H1 (cell line): Measurements from ENCODE around the gene PAPSS2. TPM values are rescaled to one million over a fixed set of nuclear protein-coding genes. Genes with fewer than 3 reads are reported as not detected.

Source experiments
- CTCF ChIA-PET: fragments of 300-600 bp; sonication (Branson Sonifier 250); formaldehyde crosslinking; loops from one replicate; lab custom pipeline; 2021; ENCODE audit not compliant: partially characterized antibody; lab: Charles Lee
- POLR2A ChIA-PET: fragments of 300-600 bp; sonication (Branson Sonifier 250); formaldehyde crosslinking; loops from one replicate; lab custom pipeline; 2021; ENCODE audit warnings: inconsistent platforms; ENCODE audit not compliant: partially characterized antibody; lab: Charles Lee
- DNase-seq, 2 experiments: peaks; one replicate each; pipeline versions ENCODE4 v3.0.0 to v3.0.0-alpha.2; 2010 to 2022; ENCODE audit warnings: low spot score in 2 of 2, low read depth in 1 of 2, mixed read lengths in 1 of 2
- FAIRE-seq: peaks from 2 replicates; lab custom pipeline; 2011; peaks lifted over from hg19 to GRCh38; lab: Jason Lieb, UNC
- H2AFZ ChIP-seq: 2 replicates; pipeline ENCODE4 v1.8.1; 2012; ENCODE audit warnings: low read length, inconsistent platforms
- H2AK5ac ChIP-seq: 2 replicates; pipeline ENCODE4 v1.6.1; 2013; ENCODE audit warnings: low read depth, low read length
- H2BK120ac ChIP-seq: replicated peaks from 2 replicates; pipeline ENCODE3; 2013; ENCODE audit warnings: low read depth, low read length, inconsistent platforms
- H2BK12ac ChIP-seq: 2 replicates; pipeline ENCODE4 v1.6.1; 2013; ENCODE audit warnings: low read depth, low read length
- H2BK15ac ChIP-seq: 2 replicates; pipeline ENCODE4 v1.6.1; 2013; ENCODE audit warnings: low read length
- H2BK20ac ChIP-seq: 2 replicates; pipeline ENCODE4 v1.6.1; 2013; ENCODE audit warnings: low read length
- H2BK5ac ChIP-seq: 2 replicates; pipeline ENCODE4 v1.6.1; 2013; ENCODE audit warnings: low read depth, low read length
- H3K14ac ChIP-seq: 2 replicates; pipeline ENCODE4 v1.6.1; 2013; ENCODE audit warnings: inconsistent platforms; ENCODE audit not compliant: insufficient read length
- H3K18ac ChIP-seq: 2 replicates; pipeline ENCODE4 v1.6.1; 2013; ENCODE audit warnings: low read length; ENCODE audit errors: extremely low read depth
- H3K23ac ChIP-seq: 2 replicates; pipeline ENCODE4 v1.6.1; 2013; ENCODE audit warnings: inconsistent platforms; ENCODE audit not compliant: insufficient read length
- H3K23me2 ChIP-seq: 2 replicates; pipeline ENCODE4 v1.6.1; 2013; ENCODE audit warnings: low read depth, low read length
- H3K27ac ChIP-seq: 2 replicates; pipeline ENCODE4 v1.6.1; 2011; ENCODE audit warnings: low read depth, low read length, inconsistent platforms
- H3K27me3 ChIP-seq, 4 experiments: replicated peaks in 1 of 4; 1 replicate in 1 of 4; 2 replicates in 3 of 4; pipeline versions ENCODE4 v1.6.1 to v1.8.1; 2011 to 2013; ENCODE audit warnings: low read length in 3 of 4, mild to moderate bottlenecking in 3 of 4, inconsistent platforms in 2 of 4, mixed read lengths in 2 of 4, moderate library complexity in 1 of 4; ENCODE audit not compliant: control insufficient read depth in 3 of 4, insufficient read depth in 3 of 4; ENCODE audit errors: extremely low read depth in 1 of 4
- H3K36me3 ChIP-seq, 4 experiments: 2 replicates each; pipeline versions ENCODE4 v1.6.1 to v1.8.1; 2011 to 2013; ENCODE audit warnings: mild to moderate bottlenecking in 4 of 4, low read length in 3 of 4, moderate library complexity in 2 of 4, control low read depth in 1 of 4, inconsistent platforms in 1 of 4; ENCODE audit not compliant: insufficient read depth in 4 of 4, control insufficient read depth in 2 of 4
- H3K4ac ChIP-seq: replicated peaks from 2 replicates; pipeline ENCODE3; 2013; ENCODE audit warnings: low read length, low read depth, mixed read lengths, inconsistent platforms; ENCODE audit not compliant: insufficient read length
- H3K4me1 ChIP-seq, 4 experiments: replicated peaks in 1 of 4; 1 replicate in 1 of 4; 2 replicates in 3 of 4; pipeline versions ENCODE4 v1.6.1 to v1.8.1; 2011 to 2013; ENCODE audit warnings: low read length in 3 of 4, inconsistent platforms in 2 of 4, mixed read lengths in 1 of 4; ENCODE audit not compliant: insufficient read depth in 4 of 4, control insufficient read depth in 3 of 4
- H3K4me2 ChIP-seq, 2 experiments: 2 replicates each; pipeline versions ENCODE4 v1.6.1 to v1.8.1; 2011 to 2013; ENCODE audit warnings: low read depth in 2 of 2, low read length in 2 of 2, control low read depth in 1 of 2, inconsistent platforms in 1 of 2, mild to moderate bottlenecking in 1 of 2; ENCODE audit not compliant: insufficient read depth in 1 of 2
- H3K4me3 ChIP-seq, 4 experiments: fragments of 200-600, 300-600 bp in 1 of 4; sonication (generic), shearing (Covaris generic), sonication (Bioruptor Twin) in 1 of 4; 2 replicates each; pipeline versions ENCODE4 v1.5.1 to v1.8.1; 2011 to 2016; ENCODE audit warnings: low read length in 4 of 4, low read depth in 3 of 4, control low read depth in 2 of 4, inconsistent platforms in 2 of 4, mild to moderate bottlenecking in 2 of 4, mixed read lengths in 1 of 4, moderate library complexity in 1 of 4; ENCODE audit not compliant: insufficient read depth in 2 of 4; ENCODE audit errors: extremely low read depth in 1 of 4
- H3K56ac ChIP-seq: replicated peaks from 2 replicates; pipeline ENCODE3; 2013; ENCODE audit warnings: low read depth, mild to moderate bottlenecking, mixed read lengths, low read length, inconsistent platforms; ENCODE audit not compliant: insufficient read length
- H3K79me1 ChIP-seq: 2 replicates; pipeline ENCODE4 v1.6.1; 2013; ENCODE audit warnings: low read depth, low read length, control low read depth
- H3K79me2 ChIP-seq, 2 experiments: 2 replicates each; pipeline versions ENCODE4 v1.6.1 to v1.8.1; 2012 to 2013; ENCODE audit warnings: low read length in 2 of 2, mild to moderate bottlenecking in 2 of 2, inconsistent platforms in 1 of 2; ENCODE audit not compliant: insufficient read depth in 2 of 2, control insufficient read depth in 1 of 2
- H3K9ac ChIP-seq, 4 experiments: replicated peaks in 1 of 4; 1 replicate in 1 of 4; 2 replicates in 3 of 4; pipeline versions ENCODE4 v1.6.1 to v1.8.1; 2011 to 2013; ENCODE audit warnings: low read depth in 3 of 4, low read length in 3 of 4, control low read depth in 2 of 4, mild to moderate bottlenecking in 2 of 4, moderate library complexity in 2 of 4, inconsistent platforms in 1 of 4; ENCODE audit errors: extremely low read depth in 1 of 4
- H3K9me3 ChIP-seq, 2 experiments: 2 replicates each; pipeline versions ENCODE4 v1.6.1 to v1.8.1; 2012 to 2013; ENCODE audit warnings: mild to moderate bottlenecking in 2 of 2, moderate library complexity in 2 of 2, control low read depth in 1 of 2, inconsistent platforms in 1 of 2, low read depth in 1 of 2, low read length in 1 of 2, mixed read lengths in 1 of 2; ENCODE audit not compliant: insufficient read depth in 2 of 2
- H4K20me1 ChIP-seq, 2 experiments: replicated peaks in 1 of 2; 2 replicates each; pipeline versions ENCODE3 to v1.8.1; 2011 to 2013; ENCODE audit warnings: inconsistent platforms in 2 of 2, low read length in 2 of 2, mild to moderate bottlenecking in 1 of 2; ENCODE audit not compliant: insufficient read depth in 2 of 2, control insufficient read depth in 1 of 2
- H4K5ac ChIP-seq: 2 replicates; pipeline ENCODE4 v1.6.1; 2013; ENCODE audit warnings: low read length, low read depth, mixed read lengths, inconsistent platforms; ENCODE audit not compliant: insufficient read length
- H4K8ac ChIP-seq: 2 replicates; pipeline ENCODE4 v1.8.0; 2013; ENCODE audit warnings: mild to moderate bottlenecking, moderate library complexity, low read length, inconsistent platforms; ENCODE audit not compliant: insufficient read depth; ENCODE audit errors: extremely low read depth
- H4K91ac ChIP-seq: replicated peaks from 2 replicates; pipeline ENCODE3; 2013; ENCODE audit warnings: low read length, mixed read lengths, inconsistent platforms; ENCODE audit not compliant: insufficient read length
- GABPA ChIP-seq: IDR thresholded peaks from 2 replicates; pipeline ENCODE4 v1.6.1; 2011; ENCODE audit warnings: mild to moderate bottlenecking, low read length, moderate library complexity, borderline replicate concordance; ENCODE audit not compliant: insufficient read depth
- POLR2A ChIP-seq, 2 experiments: IDR thresholded peaks; 1 replicate in 1 of 2; 2 replicates in 1 of 2; pipeline ENCODE4 v1.6.1; 2011; ENCODE audit warnings: low read depth in 2 of 2, low read length in 2 of 2, mild to moderate bottlenecking in 2 of 2; ENCODE audit errors: control extremely low read depth in 1 of 2
- SP2 ChIP-seq: IDR thresholded peaks from 2 replicates; pipeline ENCODE4 v1.6.1; 2012; ENCODE audit warnings: mild to moderate bottlenecking, low read length, inconsistent platforms
- WGBS, 2 experiments: shearing (Covaris generic) in 1 of 2; methylation state at CpG; one replicate each; pipeline versions ENCODE4 v1.1.6 to v1.1.7; 2013 to 2015; ENCODE audit warnings: low lambda C conversion rate in 2 of 2, mixed read lengths in 2 of 2, inconsistent platforms in 1 of 2, low coverage in 1 of 2, missing lambda C conversion rate in 1 of 2; ENCODE audit not compliant: insufficient replicate concordance in 2 of 2, insufficient coverage in 1 of 2, insufficient read length in 1 of 2; ENCODE audit errors: extremely low coverage in 1 of 2, missing lambda C conversion rate in 1 of 2; 5-methylcytosine and 5-hydroxymethylcytosine counted together
- polyA plus RNA-seq, 7 experiments: library from polyadenylated mRNA; depleted of rRNA in 3 of 7; stranded (reverse) in 5 of 7; unstranded in 2 of 7; fragments of >200 nt in 5 of 7; fragments of 200-250 nt in 2 of 7; gene quantifications; 1 replicate in 5 of 7; 2 replicates in 1 of 7; 4 replicates in 1 of 7; pipeline versions ENCODE4 v1.2.1 to v1.2.3, GENCODE V29; 2011 to 2013; ENCODE audit warnings: missing spikeins in 2 of 7, mixed read lengths in 2 of 7
- total RNA-seq: library from RNA; stranded (reverse); fragmentation: NEBNext Ultra II Directional; extraction: Animal tissue kit (Norgen Biotek cat#: 25700); gene quantifications from 2 replicates; pipeline ENCODE4 v1.2.1, GENCODE V29; 2021
- TF ChIP-seq, protein P1 (sequence below), 3 experiments: IDR thresholded peaks; 1 replicate in 2 of 3; 2 replicates in 1 of 3; pipeline versions ENCODE4 v1.5.1 to v1.6.1; 2011; ENCODE audit warnings: low read length in 3 of 3, mild to moderate bottlenecking in 3 of 3, inconsistent platforms in 2 of 3, low read depth in 1 of 3, moderate library complexity in 1 of 3; ENCODE audit not compliant: insufficient read depth in 1 of 3; ENCODE audit errors: control extremely low read depth in 1 of 3
- TF ChIP-seq, protein P2 (sequence below): IDR thresholded peaks from 2 replicates; pipeline ENCODE4 v1.6.1; 2012; ENCODE audit warnings: low read length, inconsistent platforms

Gene PAPSS2
- total and polyA plus RNA-seq, 2 of the 8 experiments (the other 6 are each of a cell fraction or from before 2014, with no cell fraction given): 7.6 to 20.2 TPM

DNA sequence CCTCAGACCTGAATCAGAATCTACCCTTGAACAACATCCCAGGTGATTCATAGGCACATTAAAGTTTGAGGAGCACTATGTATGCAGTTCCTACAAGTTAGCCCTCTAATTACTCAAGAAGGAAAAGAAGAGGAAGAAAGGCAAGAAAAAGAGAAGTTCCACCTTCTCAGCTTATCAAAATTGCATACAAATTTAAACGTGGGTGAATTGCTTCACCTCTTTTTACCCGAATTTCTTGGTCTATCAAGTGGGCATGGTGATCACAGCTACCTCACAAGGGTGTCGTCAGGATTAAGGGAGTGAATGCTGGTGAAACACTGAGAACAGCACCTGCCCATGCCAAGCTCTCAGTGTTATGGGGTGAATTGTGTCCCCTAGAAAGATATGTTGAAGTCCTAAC, 43.8 kb upstream of the PAPSS2 start:
- Histone ChIP-seq H4K91ac (no peak overlapping the region), H4K5ac (no peak overlapping the region)
- POLR2A ChIA-PET: interaction anchor here (1.3 kb wide), 1 partner anchor 9 kb away, joined by 3 read pairs; no protein-coding TSS in a partner anchor
- TF ChIP-seq GABPA (no peak), SP2 (no peak), POLR2A (IDR thresholded peaks at IDR 0.05; ENCODE audit: control extremely low read depth in 1 of 2, low read depth in 2 of 2, low read length in 2 of 2) (no peak)
- TF ChIP-seq, protein P1, sequence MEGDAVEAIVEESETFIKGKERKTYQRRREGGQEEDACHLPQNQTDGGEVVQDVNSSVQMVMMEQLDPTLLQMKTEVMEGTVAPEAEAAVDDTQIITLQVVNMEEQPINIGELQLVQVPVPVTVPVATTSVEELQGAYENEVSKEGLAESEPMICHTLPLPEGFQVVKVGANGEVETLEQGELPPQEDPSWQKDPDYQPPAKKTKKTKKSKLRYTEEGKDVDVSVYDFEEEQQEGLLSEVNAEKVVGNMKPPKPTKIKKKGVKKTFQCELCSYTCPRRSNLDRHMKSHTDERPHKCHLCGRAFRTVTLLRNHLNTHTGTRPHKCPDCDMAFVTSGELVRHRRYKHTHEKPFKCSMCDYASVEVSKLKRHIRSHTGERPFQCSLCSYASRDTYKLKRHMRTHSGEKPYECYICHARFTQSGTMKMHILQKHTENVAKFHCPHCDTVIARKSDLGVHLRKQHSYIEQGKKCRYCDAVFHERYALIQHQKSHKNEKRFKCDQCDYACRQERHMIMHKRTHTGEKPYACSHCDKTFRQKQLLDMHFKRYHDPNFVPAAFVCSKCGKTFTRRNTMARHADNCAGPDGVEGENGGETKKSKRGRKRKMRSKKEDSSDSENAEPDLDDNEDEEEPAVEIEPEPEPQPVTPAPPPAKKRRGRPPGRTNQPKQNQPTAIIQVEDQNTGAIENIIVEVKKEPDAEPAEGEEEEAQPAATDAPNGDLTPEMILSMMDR (IDR thresholded peaks at IDR 0.05; ENCODE audit: control extremely low read depth in 1 of 3, insufficient read depth in 1 of 3, low read depth in 1 of 3, low read length in 3 of 3): no peak
- TF ChIP-seq, protein P2, sequence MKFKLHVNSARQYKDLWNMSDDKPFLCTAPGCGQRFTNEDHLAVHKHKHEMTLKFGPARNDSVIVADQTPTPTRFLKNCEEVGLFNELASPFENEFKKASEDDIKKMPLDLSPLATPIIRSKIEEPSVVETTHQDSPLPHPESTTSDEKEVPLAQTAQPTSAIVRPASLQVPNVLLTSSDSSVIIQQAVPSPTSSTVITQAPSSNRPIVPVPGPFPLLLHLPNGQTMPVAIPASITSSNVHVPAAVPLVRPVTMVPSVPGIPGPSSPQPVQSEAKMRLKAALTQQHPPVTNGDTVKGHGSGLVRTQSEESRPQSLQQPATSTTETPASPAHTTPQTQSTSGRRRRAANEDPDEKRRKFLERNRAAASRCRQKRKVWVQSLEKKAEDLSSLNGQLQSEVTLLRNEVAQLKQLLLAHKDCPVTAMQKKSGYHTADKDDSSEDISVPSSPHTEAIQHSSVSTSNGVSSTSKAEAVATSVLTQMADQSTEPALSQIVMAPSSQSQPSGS: no peak
- TF ChIP-seq, all 59 proteins: peak for 0
- WGBS, 2 experiments: 68% methylated on average over 3 of the region's 3 CpGs; no CpG with 5 or more reads in 1 of the 2 experiments
- Histone ChIP-seq H3K9ac (no peak overlapping the region), H4K8ac (no peak overlapping the region), H2BK5ac (no peak overlapping the region), H2BK20ac (no peak overlapping the region), H4K20me1 (no peaks in the 10 kb centered on the region), H3K4me2 (no peak overlapping the region), H2BK15ac (no peak overlapping the region), H3K4me3 (no peak overlapping the region), H3K9me3 (peaks cover 13 to 15% of the 10 kb centered on the region in 2 experiments), H3K36me3 (peaks cover 0 to 6% (median 0%) of the 10 kb centered on the region in 4 experiments; a peak in 2 of 8 replicates), H2BK120ac (no peak overlapping the region), H3K23me2 (no peaks in the 10 kb centered on the region), H3K14ac (no peak overlapping the region), H3K4me1 (peaks cover 0 to 5% (median 0%) of the 10 kb centered on the region in 4 experiments; a peak in 1 of 7 replicates), H3K79me1 (no peaks in the 10 kb centered on the region), H3K27ac (no peak overlapping the region), H3K18ac (no peak overlapping the region), H3K27me3 (no peaks in the 10 kb centered on the region), H2BK12ac (no peak overlapping the region; the same call in 1 of the 2 replicates), H2AK5ac (no peak overlapping the region), H3K79me2 (no peaks in the 10 kb centered on the region), H3K4ac (no peak overlapping the region), H3K23ac (no peak overlapping the region), H2AFZ (no peak overlapping the region), H3K56ac (no peak overlapping the region)
- CTCF ChIA-PET: interaction anchor here (0.9 kb wide), 1 partner anchor 9 kb away, joined by 5 read pairs; no protein-coding TSS in a partner anchor
- FAIRE-seq: no peak
- DNase-seq: no peak
